TTC549 (cell line): Measurements from ENCODE around the gene SLC39A9.
"Not testable (repeated sequence)": the region's sequence is repeated elsewhere in the genome, so short reads cannot be mapped to it uniquely, and the experiment has no call there.

ENCODE experiments used
- FAIRE-seq: peaks from 2 replicates; lab custom pipeline; 2012; peaks lifted over from hg19 to GRCh38; lab: Jason Lieb, UNC

SLC39A9 gene

GRCh38 chr14:69427596-69427995 is 29.1 kb downstream of the SLC39A9 start:
- no peak for FAIRE-seq

- no peak for FAIRE-seq
Measured at GRCh38 chr14:69428289-69428998, 30.0 kb downstream of the SLC39A9 start.

- FAIRE-seq = no peak
Measured at GRCh38 chr14:69429643-69430042, 31.2 kb downstream of the SLC39A9 start.

- no peak for FAIRE-seq
Measured at GRCh38 chr14:69430306-69430939, 31.9 kb downstream of the SLC39A9 start.

- FAIRE-seq = no peak
Measured at GRCh38 chr14:69432364-69432763, 33.9 kb downstream of the SLC39A9 start.

- FAIRE-seq = no peak
Measured at GRCh38 chr14:69439521-69440270, 41.2 kb downstream of the SLC39A9 start.

- FAIRE-seq = no peak
Measured at GRCh38 chr14:69441948-69442347, 43.5 kb downstream of the SLC39A9 start.

GRCh38 chr14:69443296-69443805 is 44.9 kb downstream of the SLC39A9 start:
- FAIRE-seq = no peak

GRCh38 chr14:69449216-69449615 is 50.7 kb downstream of the SLC39A9 start:
- FAIRE-seq = no peak

- no peak for FAIRE-seq
Measured at GRCh38 chr14:69451941-69452340, 53.4 kb downstream of the SLC39A9 start.

GRCh38 chr14:69458350-69458749 is 59.9 kb downstream of the SLC39A9 start:
- no peak for FAIRE-seq

GRCh38 chr14:69459122-69459521 is 60.6 kb downstream of the SLC39A9 start:
- FAIRE-seq = no peak

GRCh38 chr14:69460093-69460701 is 61.7 kb downstream of the SLC39A9 start:
- peak; percentile 34 for FAIRE-seq

- FAIRE-seq = no peak
Measured at GRCh38 chr14:69464379-69464778, 65.9 kb downstream of the SLC39A9 start.

GRCh38 chr14:69464829-69465228 is 66.3 kb downstream of the SLC39A9 start:
- FAIRE-seq = no peak

- FAIRE-seq = no peak
Measured at GRCh38 chr14:69468949-69469348, 70.5 kb downstream of the SLC39A9 start.

GRCh38 chr14:69471436-69471835 is 72.9 kb downstream of the SLC39A9 start:
- FAIRE-seq = no peak

GRCh38 chr14:69471916-69472315 is 73.4 kb downstream of the SLC39A9 start:
- no peak for FAIRE-seq

GRCh38 chr14:69473260-69473659 is 74.8 kb downstream of the SLC39A9 start:
- no peak for FAIRE-seq

GRCh38 chr14:69473946-69474345 is 75.5 kb downstream of the SLC39A9 start:
- no peak for FAIRE-seq

- FAIRE-seq = no peak
Measured at GRCh38 chr14:69475194-69475818, 76.8 kb downstream of the SLC39A9 start.

- not testable (repeated sequence) for FAIRE-seq
Measured at GRCh38 chr14:69476824-69477450, 78.4 kb downstream of the SLC39A9 start.
